Stimulated activated naive CD8-positive, alpha-beta T cell treated with anti-CD3 and anti-CD28 coated beads, Interleukin-15, Interleukin-2, amounts not matched to agents 100 ng/mL and 50 ng/mL, for 24 hours (primary cell): ENCODE measurements around the gene LRRC53.

Experiments used
- H3K27ac Mint-ChIP-seq: one replicate; pipeline ENCODE4 v1.8.0; 2021; ENCODE audit warnings: mild to moderate bottlenecking, mixed read lengths
- H3K27me3 Mint-ChIP-seq: one replicate; pipeline ENCODE4 v1.8.0; 2021; ENCODE audit warnings: mixed read lengths
- H3K36me3 Mint-ChIP-seq: one replicate; pipeline ENCODE4 v1.8.0; 2021; ENCODE audit warnings: low read depth, mixed read lengths
- H3K4me1 Mint-ChIP-seq: one replicate; pipeline ENCODE4 v1.8.0; 2021; ENCODE audit warnings: low read depth, mixed read lengths
- H3K4me3 Mint-ChIP-seq: one replicate; pipeline ENCODE4 v1.8.0; 2021; ENCODE audit warnings: mild to moderate bottlenecking, mixed read lengths
- H3K9me3 Mint-ChIP-seq: one replicate; pipeline ENCODE4 v1.8.0; 2021; ENCODE audit warnings: mixed read lengths

The LRRC53 gene

GRCh38 chr1:74505928-74506710, 6.3 kb downstream of the LRRC53 start:
- Mint-ChIP-seq H3K36me3 (no peaks in the 10 kb centered on the region), H3K27ac (no peak overlapping the region), H3K4me1 (no peaks in the 10 kb centered on the region), H3K9me3 (no peaks in the 10 kb centered on the region), H3K4me3 (no peak overlapping the region), H3K27me3 (no peaks in the 10 kb centered on the region)

GRCh38 chr1:74504933-74505512, 7.4 kb downstream of the LRRC53 start:
- Mint-ChIP-seq H3K9me3 (no peaks in the 10 kb centered on the region), H3K4me3 (no peak overlapping the region), H3K4me1 (no peaks in the 10 kb centered on the region), H3K27ac (no peak overlapping the region), H3K27me3 (no peaks in the 10 kb centered on the region), H3K36me3 (no peaks in the 10 kb centered on the region)

- H3K36me3 Mint-ChIP-seq: no peaks in the 10 kb centered on the region
Observed at GRCh38 chr1:74504125-74504932, 8.1 kb downstream of the LRRC53 start.

GRCh38 chr1:74502858-74503257, 9.6 kb downstream of the LRRC53 start:
- Mint-ChIP-seq H3K27ac (no peak overlapping the region), H3K36me3 (no peaks in the 10 kb centered on the region), H3K9me3 (no peaks in the 10 kb centered on the region), H3K4me1 (no peaks in the 10 kb centered on the region), H3K27me3 (no peaks in the 10 kb centered on the region), H3K4me3 (no peak overlapping the region)

More at GRCh38 chr1:74504125-74504932, 8.1 kb downstream of the LRRC53 start:
- H3K9me3 Mint-ChIP-seq: no peaks in the 10 kb centered on the region
- H3K4me3 Mint-ChIP-seq: no peak overlapping the region
- no peaks in the 10 kb centered on the region for H3K27me3 Mint-ChIP-seq
- no peak overlapping the region for H3K27ac Mint-ChIP-seq
- H3K4me1 Mint-ChIP-seq: no peaks in the 10 kb centered on the region

GRCh38 chr1:74502432-74502831, 10.0 kb downstream of the LRRC53 start:
- Mint-ChIP-seq H3K27me3 (peaks cover under 1% of the 10 kb centered on the region), H3K4me1 (no peaks in the 10 kb centered on the region), H3K4me3 (no peak overlapping the region), H3K9me3 (no peaks in the 10 kb centered on the region), H3K36me3 (no peaks in the 10 kb centered on the region), H3K27ac (no peak overlapping the region)

GRCh38 chr1:74498901-74499300, 13.5 kb downstream of the LRRC53 start:
- Mint-ChIP-seq H3K27me3 (peaks cover 4% of the 10 kb centered on the region), H3K36me3 (no peaks in the 10 kb centered on the region), H3K9me3 (no peaks in the 10 kb centered on the region), H3K4me1 (no peaks in the 10 kb centered on the region), H3K27ac (no peak overlapping the region), H3K4me3 (no peak overlapping the region)

- Mint-ChIP-seq H3K27ac (no peak overlapping the region), H3K4me1 (no peaks in the 10 kb centered on the region), H3K36me3 (no peaks in the 10 kb centered on the region), H3K9me3 (no peaks in the 10 kb centered on the region), H3K4me3 (no peak overlapping the region), H3K27me3 (peaks cover 4% of the 10 kb centered on the region)
Observed at GRCh38 chr1:74496669-74497068, 15.7 kb downstream of the LRRC53 start.

- H3K9me3 Mint-ChIP-seq: no peaks in the 10 kb centered on the region
- peaks cover 5% of the 10 kb centered on the region for H3K27me3 Mint-ChIP-seq
- H3K4me1 Mint-ChIP-seq: no peaks in the 10 kb centered on the region
- H3K27ac Mint-ChIP-seq: no peak overlapping the region
- H3K4me3 Mint-ChIP-seq: no peak overlapping the region
- H3K36me3 Mint-ChIP-seq: no peaks in the 10 kb centered on the region
Observed at GRCh38 chr1:74486036-74486435, 26.4 kb downstream of the LRRC53 start.

GRCh38 chr1:74485622-74486021, 26.8 kb downstream of the LRRC53 start:
- Mint-ChIP-seq H3K4me3 (no peak overlapping the region), H3K9me3 (no peaks in the 10 kb centered on the region), H3K27me3 (peaks cover 5% of the 10 kb centered on the region), H3K36me3 (no peaks in the 10 kb centered on the region), H3K27ac (no peak overlapping the region), H3K4me1 (no peaks in the 10 kb centered on the region)

- no peak overlapping the region for H3K27ac Mint-ChIP-seq
- no peaks in the 10 kb centered on the region for H3K4me1 Mint-ChIP-seq
- no peaks in the 10 kb centered on the region for H3K9me3 Mint-ChIP-seq
- peaks cover 7% of the 10 kb centered on the region for H3K27me3 Mint-ChIP-seq
- H3K36me3 Mint-ChIP-seq: no peaks in the 10 kb centered on the region
- H3K4me3 Mint-ChIP-seq: no peak overlapping the region
Observed at GRCh38 chr1:74481607-74482006, 30.8 kb downstream of the LRRC53 start.

- no peaks in the 10 kb centered on the region for H3K9me3 Mint-ChIP-seq
- no peak overlapping the region for H3K4me3 Mint-ChIP-seq
- H3K4me1 Mint-ChIP-seq: no peaks in the 10 kb centered on the region
- no peak overlapping the region for H3K27ac Mint-ChIP-seq
- peaks cover 7% of the 10 kb centered on the region for H3K27me3 Mint-ChIP-seq
- H3K36me3 Mint-ChIP-seq: no peaks in the 10 kb centered on the region
Observed at GRCh38 chr1:74480068-74480467, 32.3 kb downstream of the LRRC53 start.

- Mint-ChIP-seq H3K4me3 (no peak overlapping the region), H3K27me3 (peaks cover 3% of the 10 kb centered on the region), H3K9me3 (no peaks in the 10 kb centered on the region), H3K4me1 (no peaks in the 10 kb centered on the region), H3K36me3 (no peaks in the 10 kb centered on the region), H3K27ac (no peak overlapping the region)
Observed at GRCh38 chr1:74478979-74479378, 33.4 kb downstream of the LRRC53 start.

- Mint-ChIP-seq H3K4me3 (no peak overlapping the region), H3K36me3 (no peaks in the 10 kb centered on the region), H3K27me3 (peaks cover 6% of the 10 kb centered on the region), H3K4me1 (no peaks in the 10 kb centered on the region), H3K27ac (no peak overlapping the region), H3K9me3 (no peaks in the 10 kb centered on the region)
Observed at GRCh38 chr1:74474585-74474984, 37.8 kb downstream of the LRRC53 start.

- Mint-ChIP-seq H3K9me3 (no peaks in the 10 kb centered on the region), H3K27ac (no peak overlapping the region), H3K27me3 (peaks cover 3% of the 10 kb centered on the region), H3K4me1 (no peaks in the 10 kb centered on the region), H3K4me3 (no peak overlapping the region), H3K36me3 (no peaks in the 10 kb centered on the region)
Observed at GRCh38 chr1:74471470-74471869, 40.9 kb downstream of the LRRC53 start.

- Mint-ChIP-seq H3K4me3 (no peak overlapping the region), H3K4me1 (no peaks in the 10 kb centered on the region), H3K27ac (no peak overlapping the region), H3K27me3 (peaks cover 3% of the 10 kb centered on the region), H3K9me3 (no peaks in the 10 kb centered on the region), H3K36me3 (no peaks in the 10 kb centered on the region)
Observed at GRCh38 chr1:74470936-74471335, 41.5 kb downstream of the LRRC53 start.
